NCI-H82 (cell line): Measurements from ENCODE around the gene ATXN1.
"Not testable (repeated sequence)": the region's sequence is repeated elsewhere in the genome, so short reads cannot be mapped to it uniquely, and the experiment has no call there.

Source experiments
- DNase-seq: peaks from one replicate; lab custom pipeline; 2025; lab: John Stamatoyannopoulos, UW

ATXN1 gene

GRCh38 chr6:16720861-16721260, 40.4 kb downstream of the ATXN1 start:
- no peak for DNase-seq

GRCh38 chr6:16719488-16719887, 41.8 kb downstream of the ATXN1 start:
- DNase-seq: no peak

GRCh38 chr6:16718356-16718755, 42.9 kb downstream of the ATXN1 start:
- DNase-seq: no peak

DNA sequence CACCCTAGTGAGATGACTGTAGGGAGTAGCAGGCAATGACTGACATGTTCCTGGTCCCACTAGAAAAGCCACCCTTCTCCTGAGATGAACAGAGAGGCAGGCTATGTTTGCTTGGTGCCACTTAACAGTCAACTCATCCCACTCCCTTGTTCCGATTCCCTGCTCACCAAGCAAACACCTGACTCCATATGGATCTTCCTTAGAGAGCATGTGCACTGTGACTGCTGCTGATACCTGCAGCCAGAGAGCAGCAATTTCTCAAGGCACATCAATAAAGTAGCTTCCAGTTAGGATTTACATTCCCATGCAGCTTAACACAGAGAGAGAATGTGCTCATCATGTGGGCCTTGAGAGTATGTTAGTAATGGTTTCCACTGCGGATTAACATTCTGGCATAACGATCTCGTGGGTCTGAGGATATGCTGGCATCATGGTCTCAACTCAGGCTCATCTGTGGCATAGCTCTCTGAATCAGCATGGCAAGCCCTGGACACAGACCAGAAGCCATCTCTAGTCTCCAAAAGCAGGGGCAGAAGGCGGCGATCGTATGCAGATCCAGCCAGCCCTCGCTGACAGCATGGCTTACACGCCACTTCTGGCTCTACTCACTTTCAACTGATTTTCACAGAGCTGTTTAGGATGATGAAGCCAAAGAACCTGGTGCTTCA, 43.9 kb downstream of the ATXN1 start:
- DNase-seq: peak; percentile 21

DNA sequence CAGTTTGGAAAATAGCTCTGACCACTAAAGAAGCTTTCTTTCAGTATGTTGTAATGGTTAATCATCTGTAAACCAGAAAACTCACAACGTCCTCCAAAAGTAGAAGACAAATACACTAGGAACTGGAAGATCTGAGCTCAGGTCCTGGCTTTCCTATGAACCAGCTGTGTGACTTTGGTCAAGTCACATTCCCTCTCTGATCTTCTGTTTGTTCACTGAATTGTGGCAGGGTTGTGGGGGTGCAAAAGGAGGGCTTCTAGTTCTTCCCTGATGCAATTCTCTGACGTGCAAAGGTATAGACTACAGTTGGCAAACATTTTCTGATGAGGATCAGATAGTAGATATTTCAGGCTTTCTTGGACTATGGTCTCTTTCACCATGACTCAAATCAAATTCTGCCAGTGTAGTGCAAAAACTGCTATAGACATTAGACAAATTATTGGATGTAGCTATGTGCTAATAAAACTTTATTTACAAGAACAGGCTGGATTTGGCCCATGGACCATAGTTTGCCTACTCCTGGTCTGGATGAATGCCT, 44.9 kb downstream of the ATXN1 start:
- no peak for DNase-seq

DNA sequence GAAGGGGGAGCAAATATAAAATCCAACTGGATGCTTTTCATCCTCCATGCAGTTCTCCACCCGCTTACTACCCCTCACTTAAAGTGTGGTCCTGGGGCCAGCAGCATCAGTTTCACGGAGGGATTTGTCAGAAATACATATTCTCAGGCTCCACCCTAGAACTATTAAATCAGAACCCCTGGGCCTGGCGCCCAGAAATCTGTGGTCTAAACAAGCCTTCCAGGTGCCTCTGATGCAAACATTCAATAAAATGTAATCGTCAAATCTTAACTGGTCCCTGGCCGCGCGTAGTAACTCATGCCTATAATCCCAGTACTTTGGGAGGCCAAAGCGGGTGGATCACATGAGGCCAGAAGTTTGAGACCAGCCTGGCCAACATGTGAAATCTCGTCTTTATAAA, 47.7 kb downstream of the ATXN1 start:
- no peak for DNase-seq

DNA sequence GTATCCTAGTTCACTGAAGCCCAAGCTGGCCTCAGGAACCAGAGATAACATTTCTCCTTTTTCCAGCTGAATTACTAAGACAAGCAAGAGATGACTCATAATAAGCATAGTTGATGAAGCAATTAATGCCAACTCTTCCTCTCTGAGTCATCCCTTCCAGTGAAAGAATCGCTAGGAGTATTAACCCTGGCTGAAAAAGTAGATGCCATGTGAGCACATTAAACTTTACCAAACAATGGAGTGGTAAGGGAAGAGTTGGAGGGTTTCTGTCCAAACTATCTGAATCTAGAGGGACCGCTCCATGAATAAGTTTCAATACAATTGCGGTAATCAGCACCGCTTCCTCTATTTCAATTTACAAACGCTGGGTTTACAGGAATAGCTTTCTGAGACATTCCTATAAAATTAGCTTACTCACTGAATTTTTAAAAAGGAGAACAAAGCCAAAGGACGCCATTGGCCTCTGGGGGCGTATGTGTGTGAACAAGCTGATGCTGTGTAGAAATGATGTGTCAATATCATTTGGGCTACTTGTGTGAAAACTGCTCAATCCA, 48.3 kb downstream of the ATXN1 start:
- DNase-seq: no peak

- DNase-seq: peak; percentile 46
These were observed 48.9 kb downstream of the ATXN1 start for GRCh38 chr6:16712255-16712930.

DNA sequence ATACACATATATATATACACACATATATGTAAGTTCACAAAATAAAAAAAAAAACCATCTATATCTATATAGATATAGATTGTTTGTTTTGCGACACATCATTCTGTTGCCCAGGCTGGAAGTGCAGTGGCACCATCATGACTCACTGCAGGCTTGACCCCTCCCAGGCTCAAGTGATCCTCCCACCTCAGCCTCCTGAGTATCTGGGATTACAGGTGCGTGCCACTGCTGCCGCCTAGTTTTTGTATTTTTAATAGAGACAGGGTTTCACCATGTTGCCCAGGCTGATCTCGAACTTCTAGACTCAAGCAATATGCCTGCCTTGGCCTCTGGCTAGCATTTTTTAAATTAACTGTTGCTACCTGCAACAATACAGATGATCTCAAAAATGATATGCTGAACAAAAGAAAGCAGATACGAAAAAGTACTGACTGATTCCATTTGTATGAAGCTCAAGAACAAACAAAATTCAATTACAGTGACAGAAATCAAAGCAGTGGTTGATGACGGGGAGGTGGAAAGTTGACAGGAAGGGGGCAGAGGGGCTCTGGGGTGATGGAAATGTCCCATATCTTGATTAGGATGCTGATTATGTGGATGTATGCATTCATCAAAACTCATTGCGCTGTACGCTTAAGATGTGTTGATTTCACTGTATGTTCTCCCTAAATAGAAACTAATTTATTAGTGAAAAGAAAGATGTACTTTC, 49.6 kb downstream of the ATXN1 start:
- no peak for DNase-seq

- DNase-seq: no peak
These were observed 54.1 kb downstream of the ATXN1 start for GRCh38 chr6:16706911-16707783.

DNA sequence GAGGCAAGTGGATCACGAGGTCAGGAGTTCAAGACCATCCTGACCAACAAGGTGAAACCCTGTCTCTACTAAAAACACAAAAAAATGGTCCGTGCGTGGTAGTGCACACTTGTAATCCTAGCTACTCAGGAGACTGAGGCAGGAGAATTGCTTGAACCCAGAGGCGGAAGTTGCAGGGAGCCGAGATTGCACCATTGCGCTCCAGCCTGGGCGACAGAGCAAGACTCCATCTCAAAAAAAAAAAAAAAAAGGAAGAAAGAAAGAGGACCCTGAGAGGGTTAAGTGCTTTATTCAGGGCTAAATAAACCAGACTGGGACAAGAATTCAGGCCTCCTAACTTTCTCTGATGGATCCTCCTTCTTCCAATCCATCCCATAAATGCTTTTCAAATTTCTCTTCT, 54.8 kb downstream of the ATXN1 start:
- not testable (repeated sequence) for DNase-seq

DNA sequence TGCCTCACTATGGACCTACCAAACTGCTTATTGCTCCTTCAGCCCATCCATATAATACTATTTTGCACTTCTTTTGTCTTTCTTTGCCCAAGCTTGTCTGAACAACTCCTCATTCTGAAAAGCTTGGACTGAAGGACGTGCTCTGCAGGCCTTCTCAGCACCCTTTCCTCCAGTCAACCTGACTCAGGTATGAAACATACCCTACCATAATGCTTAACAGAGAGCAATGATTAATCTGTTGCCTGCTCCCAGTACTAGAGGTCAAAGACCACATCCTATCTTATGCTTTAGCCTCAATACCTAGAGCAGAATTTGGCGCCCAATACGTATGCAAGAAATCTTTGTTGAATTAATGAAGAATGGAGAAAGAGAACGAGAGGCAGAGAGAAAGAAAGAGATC, 55.2 kb downstream of the ATXN1 start:
- no peak for DNase-seq

GRCh38 chr6:16705081-16705993, 55.9 kb downstream of the ATXN1 start:
- DNase-seq: no peak

GRCh38 chr6:16704401-16705045, 56.7 kb downstream of the ATXN1 start:
- no peak for DNase-seq

GRCh38 chr6:16702627-16703378, 58.5 kb downstream of the ATXN1 start:
- DNase-seq: not testable (repeated sequence)

- no peak for DNase-seq
These were observed 60.4 kb downstream of the ATXN1 start for GRCh38 chr6:16700916-16701234.

DNA sequence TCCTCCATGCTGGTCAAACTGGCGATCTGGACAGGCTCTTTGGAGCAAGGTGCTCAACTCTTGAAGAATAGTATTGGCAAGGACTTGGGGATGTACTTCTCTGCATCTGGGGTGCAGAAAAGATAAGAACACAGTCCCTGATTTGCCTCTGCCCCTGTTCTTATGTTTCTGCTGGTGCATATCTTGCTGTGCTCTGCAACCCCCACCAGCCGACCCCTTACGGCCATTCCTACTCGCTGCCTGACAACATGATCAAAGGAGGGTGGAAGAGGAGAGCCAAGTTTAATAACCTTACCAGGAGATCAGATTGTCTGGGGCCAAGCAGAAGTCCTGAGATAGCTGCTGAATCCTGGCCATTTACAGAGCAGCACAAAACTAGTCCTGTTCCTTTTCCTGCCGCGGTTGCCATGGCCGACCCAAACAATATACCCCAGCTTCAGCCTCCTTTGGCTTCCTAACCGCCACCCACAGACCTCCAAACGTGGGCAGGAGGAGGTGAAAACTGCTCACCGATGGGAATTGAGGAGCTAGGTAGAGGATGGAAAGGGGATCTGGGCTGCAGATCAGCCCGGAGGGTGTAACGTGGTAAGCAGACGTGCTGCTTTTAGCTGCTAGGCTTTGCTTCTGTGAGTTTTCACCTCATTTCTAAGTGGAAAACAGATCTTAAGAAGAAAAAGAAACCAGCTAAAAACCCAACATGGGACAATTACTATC, 60.9 kb downstream of the ATXN1 start:
- no peak for DNase-seq

- no peak for DNase-seq
These were observed 62.0 kb downstream of the ATXN1 start for GRCh38 chr6:16698997-16699868.
